Endothelial cell of umbilical vein (primary cell): ENCODE measurements around the gene FRMD4A.

Experiments
- EZH2 ChIP-seq: IDR thresholded peaks from 2 replicates; pipeline ENCODE4 v1.6.1; 2012; ENCODE audit warnings: borderline replicate concordance, low read depth, mild to moderate bottlenecking, moderate library complexity, low read length, inconsistent platforms; ENCODE audit not compliant: severe bottlenecking
- FOS ChIP-seq: IDR thresholded peaks from 2 replicates; pipeline ENCODE4 v1.6.1; 2011; ENCODE audit warnings: mild to moderate bottlenecking, low read length, moderate library complexity, borderline replicate concordance; ENCODE audit not compliant: insufficient read depth
- GATA2 ChIP-seq: IDR thresholded peaks from 2 replicates; pipeline ENCODE4 v1.7.0; 2011; ENCODE audit warnings: low read depth, mild to moderate bottlenecking, moderate library complexity, mixed read lengths, low read length; ENCODE audit not compliant: insufficient read length, insufficient read depth
- MYC ChIP-seq: IDR thresholded peaks from one replicate; pipeline ENCODE4 v1.6.1; 2011; ENCODE audit warnings: mild to moderate bottlenecking, low read depth, low read length
- POLR2A ChIP-seq: IDR thresholded peaks from 2 replicates; pipeline ENCODE4 v1.6.1; 2012; ENCODE audit warnings: low read depth, mild to moderate bottlenecking, control low read depth, low read length
- POLR2AphosphoS5 ChIP-seq: IDR thresholded peaks from 2 replicates; pipeline ENCODE4 v1.6.1; 2012; ENCODE audit warnings: low read depth, mild to moderate bottlenecking, control low read depth, low read length, moderate library complexity; ENCODE audit not compliant: insufficient read depth
- TF ChIP-seq, protein P1 (sequence below), 2 donors: IDR thresholded peaks; 1 replicate in 1 of 2; 2 replicates in 1 of 2; pipeline ENCODE4 v1.5.1; 2011; ENCODE audit warnings: low read length in 2 of 2, mild to moderate bottlenecking in 2 of 2, moderate library complexity in 2 of 2, control low read depth in 1 of 2, inconsistent platforms in 1 of 2, low read depth in 1 of 2; ENCODE audit not compliant: insufficient read depth in 1 of 2; ENCODE audit errors: extremely low read depth in 1 of 2
- TF ChIP-seq, protein P2 (sequence below): IDR thresholded peaks from 2 replicates; pipeline ENCODE4 v1.6.1; 2011; ENCODE audit not compliant: insufficient read depth, insufficient read length

DNA sequence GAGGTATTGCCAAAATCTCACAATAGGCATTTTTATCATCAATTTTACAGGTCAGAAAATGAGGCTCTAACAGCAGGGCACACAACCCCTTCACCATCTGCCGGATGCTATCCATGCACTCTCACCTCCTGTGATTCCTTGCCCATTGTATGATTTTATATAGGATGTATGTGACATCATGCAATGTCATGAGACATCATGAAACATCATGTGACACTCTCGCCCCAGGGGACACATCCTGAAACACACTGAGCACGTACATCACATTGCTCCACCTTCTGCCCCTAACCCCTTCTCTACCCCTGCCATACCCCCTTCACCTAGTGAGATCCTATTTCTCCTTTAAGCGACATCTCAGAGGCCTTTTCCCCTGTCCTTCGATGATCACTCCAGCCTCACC lies 189.4 kb downstream of the FRMD4A start:
- TF ChIP-seq, protein P1, sequence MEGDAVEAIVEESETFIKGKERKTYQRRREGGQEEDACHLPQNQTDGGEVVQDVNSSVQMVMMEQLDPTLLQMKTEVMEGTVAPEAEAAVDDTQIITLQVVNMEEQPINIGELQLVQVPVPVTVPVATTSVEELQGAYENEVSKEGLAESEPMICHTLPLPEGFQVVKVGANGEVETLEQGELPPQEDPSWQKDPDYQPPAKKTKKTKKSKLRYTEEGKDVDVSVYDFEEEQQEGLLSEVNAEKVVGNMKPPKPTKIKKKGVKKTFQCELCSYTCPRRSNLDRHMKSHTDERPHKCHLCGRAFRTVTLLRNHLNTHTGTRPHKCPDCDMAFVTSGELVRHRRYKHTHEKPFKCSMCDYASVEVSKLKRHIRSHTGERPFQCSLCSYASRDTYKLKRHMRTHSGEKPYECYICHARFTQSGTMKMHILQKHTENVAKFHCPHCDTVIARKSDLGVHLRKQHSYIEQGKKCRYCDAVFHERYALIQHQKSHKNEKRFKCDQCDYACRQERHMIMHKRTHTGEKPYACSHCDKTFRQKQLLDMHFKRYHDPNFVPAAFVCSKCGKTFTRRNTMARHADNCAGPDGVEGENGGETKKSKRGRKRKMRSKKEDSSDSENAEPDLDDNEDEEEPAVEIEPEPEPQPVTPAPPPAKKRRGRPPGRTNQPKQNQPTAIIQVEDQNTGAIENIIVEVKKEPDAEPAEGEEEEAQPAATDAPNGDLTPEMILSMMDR (IDR thresholded peaks at IDR 0.05; ENCODE audit: extremely low read depth in 1 of 2, insufficient read depth in 1 of 2, low read depth in 1 of 2, low read length in 2 of 2), result no peak
- TF ChIP-seq EZH2 (no peak), POLR2AphosphoS5 (no peak), MYC (no peak), POLR2A (no peak), FOS (no peak), GATA2 (no peak)
- TF ChIP-seq, protein P2, sequence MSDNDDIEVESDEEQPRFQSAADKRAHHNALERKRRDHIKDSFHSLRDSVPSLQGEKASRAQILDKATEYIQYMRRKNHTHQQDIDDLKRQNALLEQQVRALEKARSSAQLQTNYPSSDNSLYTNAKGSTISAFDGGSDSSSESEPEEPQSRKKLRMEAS, result no peak
